OCI-M1 (cell line): ENCODE results near the gene SERPINE2.

ENCODE experiments used
- DNase-seq: peaks from one replicate; lab custom pipeline; 2025; lab: John Stamatoyannopoulos, UW

The SERPINE2 gene

DNA sequence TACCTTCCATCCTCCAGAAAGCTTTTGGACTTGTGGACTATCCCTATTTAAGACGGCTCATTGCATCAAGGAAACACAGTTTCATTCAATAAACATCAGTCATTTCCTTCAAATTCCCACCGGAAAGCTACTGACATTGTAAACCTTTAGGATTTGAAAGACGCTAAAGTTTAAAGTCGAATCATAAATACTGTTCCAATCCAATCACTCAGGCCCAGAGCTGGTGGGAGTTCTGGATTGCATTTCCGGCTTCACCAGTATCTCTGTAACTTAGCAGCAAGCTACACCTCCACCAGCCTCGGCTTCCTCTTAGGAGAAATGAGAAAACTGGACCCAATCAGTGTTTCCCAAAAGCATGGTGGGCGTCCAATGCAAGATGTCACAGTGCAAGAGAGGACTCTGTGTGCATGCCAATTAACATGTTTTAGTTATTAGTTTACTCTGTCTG is 95.5 kb downstream of the SERPINE2 start:
- peak; percentile 41 for DNase-seq

DNA sequence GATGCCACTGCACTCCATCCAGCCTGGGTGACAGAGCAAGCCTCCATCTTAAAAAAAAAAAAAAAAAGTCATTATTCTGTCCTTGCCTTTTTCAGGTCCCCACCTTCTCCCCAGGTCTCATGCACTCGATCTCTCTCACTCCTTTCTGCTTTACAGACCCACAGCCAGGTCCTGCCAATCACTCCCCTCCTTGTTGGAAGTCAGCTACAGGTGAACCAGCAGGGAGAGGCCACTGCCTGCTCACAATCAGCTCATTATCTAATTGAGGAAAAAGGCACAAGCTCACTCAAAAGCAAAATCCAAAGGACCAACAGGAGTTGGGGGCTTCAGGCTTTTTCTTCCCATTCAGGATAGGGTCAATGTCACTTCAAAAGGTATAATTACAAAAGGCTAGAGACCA is 96.0 kb downstream of the SERPINE2 start:
- no peak for DNase-seq

DNA sequence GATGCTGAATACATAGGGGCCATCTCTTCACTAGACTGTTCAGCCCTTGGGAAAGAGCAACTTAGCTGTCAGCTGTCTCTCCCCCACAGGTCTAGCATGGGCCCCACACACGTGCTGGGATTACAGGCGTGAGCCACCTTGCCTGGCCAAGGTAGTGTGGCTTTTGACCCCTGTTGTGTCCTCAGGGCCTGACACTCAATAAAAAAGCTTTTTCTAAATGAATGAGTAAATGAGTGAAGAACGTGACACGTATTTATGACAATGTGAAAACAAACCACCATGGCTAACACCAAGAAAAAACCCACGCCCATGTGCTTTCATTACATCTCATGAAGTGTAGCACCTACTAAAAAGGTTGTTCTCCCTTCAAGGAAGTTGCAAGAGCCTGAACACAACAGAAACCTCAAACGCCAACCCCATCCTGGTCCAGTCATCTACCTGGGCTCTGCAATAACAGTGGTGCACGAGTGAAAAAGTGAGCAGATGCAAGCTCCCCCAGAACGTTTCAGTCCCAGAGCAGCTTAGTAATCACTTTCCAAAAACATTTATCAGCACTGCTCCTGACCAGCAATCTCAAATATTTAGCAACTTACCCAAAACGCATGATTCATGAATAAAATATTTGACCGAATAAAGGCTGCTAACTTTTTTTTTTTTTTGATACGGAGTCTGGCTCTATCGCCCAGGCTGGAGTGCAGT is 97.4 kb downstream of the SERPINE2 start:
- no peak for DNase-seq

DNA sequence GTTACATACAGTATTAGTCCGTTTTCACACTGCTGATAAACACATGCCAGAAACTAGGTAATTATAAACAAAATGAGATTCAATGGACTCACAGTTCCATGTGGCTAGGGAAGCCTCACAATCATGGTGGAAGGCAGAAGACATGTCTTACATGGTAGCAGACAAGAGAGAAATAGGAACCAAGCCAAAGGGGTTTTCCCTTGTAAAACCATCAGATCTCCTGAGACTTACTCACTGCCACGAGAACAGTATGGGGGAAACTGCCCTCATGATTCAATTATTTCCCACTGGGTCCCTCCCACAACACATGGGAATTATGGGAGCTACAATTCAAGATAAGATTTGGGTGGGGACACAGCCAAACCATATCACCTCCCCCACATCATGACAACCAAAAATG is 99.6 kb downstream of the SERPINE2 start:
- DNase-seq, result peak; percentile 64

DNA sequence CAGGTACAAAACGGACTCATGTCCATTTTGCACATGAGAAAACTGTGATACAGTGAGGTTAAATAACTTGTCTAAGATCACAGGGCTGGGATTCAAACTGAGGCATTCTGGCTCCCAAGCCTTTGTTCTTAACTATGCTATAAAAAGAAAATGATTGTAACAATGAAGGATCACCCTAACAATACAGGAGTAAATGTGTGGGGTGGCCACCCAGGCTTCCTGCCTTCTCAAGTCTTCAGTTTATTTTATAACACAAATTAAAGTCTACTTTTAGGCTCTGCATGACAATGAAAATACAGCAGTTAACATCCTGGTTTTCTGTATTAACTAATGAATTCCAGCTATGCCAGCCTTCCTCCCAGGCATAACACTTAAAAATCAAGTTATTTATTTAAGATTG is 101.6 kb downstream of the SERPINE2 start:
- DNase-seq, result no peak

DNA sequence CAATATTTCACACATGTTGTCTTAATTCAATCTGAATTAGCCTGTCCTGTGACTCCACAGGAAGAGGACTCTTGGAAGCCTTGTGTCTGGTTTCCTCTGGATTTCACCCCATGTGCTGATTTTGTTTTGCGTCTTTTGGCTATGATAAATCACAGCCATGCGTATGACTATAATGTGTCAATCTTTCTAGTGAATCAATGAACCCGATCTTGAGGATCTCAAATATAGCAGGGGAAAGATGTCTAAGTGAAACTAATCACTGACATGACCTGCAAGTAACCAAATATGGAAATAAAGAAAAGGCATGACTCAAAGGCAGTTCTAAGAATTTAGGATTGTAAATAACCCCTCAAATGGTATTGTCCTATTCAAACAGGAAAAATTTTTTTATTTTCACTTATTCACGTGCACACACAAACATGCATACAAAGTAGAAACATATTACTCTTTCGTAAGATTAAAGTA is 102.2 kb downstream of the SERPINE2 start:
- peak; percentile 32 for DNase-seq

DNA sequence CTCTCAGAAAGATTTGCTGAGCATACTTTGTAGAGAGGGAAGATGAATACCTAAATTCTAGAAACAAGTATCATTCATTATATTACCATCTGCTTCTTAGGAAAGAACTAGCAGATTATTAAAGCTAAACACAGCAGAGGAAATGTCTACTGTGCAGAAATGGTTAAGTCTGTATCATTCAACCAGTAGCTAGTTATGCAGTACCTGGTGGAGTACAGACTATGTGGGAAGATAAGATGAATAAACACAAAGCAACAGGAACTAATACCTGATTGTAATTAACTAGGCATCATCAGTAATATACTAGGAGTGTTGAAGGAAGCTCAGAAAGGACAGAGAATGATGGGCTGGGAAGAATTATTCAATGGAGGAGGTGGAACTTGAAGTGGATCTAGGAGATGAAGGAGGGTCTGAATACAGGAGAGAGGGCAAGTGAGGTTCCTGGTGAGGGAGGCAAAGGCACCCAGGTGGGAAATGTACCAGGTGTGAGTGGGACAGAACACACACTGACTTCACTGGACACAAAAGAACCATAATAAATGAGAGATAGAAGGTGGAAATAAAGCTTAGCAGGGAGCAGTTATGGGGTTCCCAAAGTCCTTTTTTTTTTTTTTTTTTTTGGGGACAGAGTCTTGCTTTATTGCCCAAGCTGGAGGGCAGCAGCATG is 103.5 kb downstream of the SERPINE2 start:
- DNase-seq, result no peak

DNA sequence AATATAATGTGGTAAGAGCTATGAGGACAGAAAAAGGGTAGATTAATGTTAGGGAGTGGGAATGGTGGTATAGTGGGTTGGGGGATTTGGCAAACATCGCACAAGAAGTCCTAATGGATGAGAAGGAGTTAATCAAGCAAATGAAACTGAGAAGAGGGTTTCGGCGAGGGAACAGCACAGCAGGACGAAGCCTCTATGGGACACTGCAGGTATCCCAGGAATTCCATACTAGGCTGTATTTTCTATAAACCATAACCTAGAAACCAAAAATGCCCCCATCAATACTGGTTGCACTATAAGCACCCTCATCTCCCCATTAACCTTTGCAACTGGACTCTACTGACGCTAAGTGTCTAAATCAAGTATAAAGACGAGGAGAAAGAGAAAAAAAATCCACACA is 104.2 kb downstream of the SERPINE2 start:
- no peak for DNase-seq

DNA sequence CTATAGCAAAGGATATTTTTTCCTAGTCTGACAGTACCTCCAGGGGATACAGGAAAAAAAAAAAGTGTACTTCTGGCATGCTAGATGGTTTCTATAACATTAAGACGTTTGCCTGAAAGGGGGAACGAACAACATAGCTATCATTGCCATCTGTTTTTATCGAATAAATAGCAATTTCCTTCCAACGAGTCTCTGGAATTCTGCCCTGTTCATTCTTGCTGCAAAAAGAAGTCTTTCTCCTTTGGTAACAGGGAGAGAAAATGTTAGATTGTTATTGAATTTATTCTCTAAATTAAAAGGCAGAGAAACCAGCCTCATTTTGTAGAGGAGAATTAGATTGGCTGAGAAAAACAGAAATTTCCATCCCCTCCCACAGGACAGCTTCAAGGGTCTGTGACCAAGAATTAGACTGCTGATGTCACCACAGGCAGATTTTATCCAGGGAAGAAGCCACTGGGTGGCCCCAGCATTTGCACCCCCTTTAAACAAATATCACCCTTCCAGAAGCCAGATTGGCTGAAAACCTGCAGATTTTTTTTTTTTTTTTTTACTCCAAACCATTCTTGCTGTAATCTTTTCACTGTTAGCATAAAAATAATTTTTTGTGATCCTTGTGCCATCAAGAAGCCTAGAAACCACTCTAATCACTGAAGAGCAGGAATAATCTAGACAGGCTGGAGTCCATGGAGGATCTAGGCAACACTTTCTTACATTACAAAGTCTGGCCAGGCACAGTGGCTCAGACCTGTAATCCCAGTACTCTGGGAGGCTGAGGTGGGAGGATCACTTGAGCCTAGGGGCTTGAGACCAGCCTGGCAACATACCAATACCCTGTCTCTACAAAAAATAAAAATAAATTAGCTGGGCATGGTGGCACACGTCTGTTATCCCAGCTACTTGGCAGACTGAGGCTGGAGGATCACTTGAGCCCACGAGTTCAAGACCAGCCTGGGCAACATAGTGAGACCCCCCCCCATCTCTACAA is 106.0 kb downstream of the SERPINE2 start:
- DNase-seq, result no peak

DNA sequence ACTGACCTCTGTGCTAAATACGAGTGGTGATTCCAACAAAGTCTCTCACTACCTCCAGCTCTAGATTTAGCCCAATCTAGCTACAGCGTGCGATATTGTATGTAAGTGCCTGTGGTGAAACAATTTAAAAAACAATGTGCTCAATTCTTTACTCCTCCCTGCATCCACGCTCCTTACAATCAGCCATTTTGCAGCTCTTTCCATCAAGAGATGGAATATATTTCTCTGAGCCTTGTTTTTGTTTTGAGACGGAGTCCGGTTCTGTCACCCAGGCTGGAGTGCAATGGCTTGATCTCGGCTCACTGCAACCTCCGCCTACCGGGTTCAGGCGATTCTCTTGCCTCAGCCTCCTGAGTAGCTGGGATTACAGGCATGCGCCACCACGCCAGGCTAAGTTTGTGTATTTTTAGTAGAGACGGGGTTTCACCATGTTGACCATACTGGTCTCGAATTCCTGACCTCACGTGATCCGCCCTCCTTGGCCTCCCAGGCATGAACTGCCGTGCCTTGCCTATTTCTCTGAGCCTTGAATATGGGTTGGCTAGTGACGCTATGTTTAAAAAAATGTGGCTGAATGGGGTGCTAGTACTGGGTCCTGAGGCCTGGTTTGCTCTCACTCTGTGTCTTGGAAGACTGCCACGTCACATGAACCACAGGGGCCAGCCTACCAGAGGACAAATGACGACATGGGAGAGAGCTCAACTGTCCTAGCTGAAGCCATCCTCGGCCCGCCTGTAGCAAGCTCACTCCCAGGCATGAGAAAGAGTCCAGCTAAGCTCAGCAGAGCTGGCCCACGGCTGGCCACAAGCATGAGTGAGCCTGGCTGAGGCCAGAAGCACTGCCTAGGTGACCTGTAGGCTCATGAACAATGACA is 108.7 kb downstream of the SERPINE2 start:
- DNase-seq, result peak; percentile 14

DNA sequence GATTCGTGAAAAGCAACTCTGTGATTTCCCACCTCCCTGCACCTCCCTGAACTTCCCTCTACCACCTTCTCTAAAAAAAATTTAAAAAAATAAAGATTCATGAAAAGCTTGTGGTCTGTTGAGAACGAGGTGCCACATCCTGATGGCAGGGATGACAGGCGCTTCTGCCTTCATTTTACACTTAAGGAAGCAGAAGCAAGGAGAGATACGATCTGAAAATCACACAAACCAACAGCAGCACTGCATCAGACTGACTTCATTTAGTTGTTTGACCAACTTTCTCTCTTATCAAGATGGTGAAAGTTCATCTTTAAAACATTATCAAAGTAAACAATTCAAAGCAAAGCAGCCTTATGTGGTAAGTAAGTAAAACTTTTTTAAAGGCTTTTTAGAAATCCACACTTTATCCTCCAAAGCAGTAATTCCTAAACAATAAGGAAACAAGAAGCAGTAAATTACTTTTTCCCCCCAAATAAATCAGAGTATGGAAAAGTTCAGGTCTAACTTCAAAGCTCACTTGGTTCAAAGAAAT is 109.4 kb downstream of the SERPINE2 start:
- DNase-seq, result peak; percentile 17

DNA sequence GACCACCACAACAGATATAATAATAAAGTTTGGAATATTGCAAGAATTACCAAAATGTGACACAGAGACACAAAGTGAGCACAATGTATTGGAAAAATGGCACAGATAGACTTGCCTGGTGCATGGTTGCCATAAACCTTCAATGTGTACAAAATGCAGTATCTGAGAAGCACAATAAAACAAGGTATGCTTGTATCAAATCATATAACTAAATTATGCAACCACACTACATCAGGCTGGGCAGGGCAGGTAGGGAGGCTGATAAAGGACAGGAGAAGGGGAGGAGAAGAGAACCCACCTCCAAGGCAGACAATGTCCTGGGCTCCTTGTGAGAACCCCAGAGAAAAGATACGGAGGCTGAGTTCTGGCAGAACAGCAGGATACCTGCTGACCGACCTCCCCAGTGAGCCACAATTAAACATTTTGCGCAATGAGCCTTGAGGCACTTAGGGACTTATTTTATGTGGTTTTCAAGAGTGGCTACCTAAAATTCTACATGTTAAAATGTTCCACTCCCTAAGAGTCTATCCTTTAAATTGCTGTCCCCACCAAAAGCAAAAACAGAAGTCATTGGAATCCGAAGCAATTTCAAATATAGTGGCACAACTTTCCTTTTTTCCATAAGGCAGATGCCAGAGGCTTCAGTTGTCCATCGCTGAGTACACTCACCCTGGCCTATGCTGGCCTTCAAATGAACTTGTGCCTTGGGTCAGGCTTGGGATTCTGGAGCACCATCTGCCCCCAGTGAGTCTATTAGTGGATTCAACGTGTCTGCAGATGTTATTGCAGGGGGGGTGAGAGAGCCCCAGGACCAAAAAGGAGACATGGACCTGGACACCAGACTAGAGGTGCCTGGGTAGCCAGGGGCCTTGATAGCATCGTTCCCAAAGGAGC is 110.7 kb downstream of the SERPINE2 start:
- DNase-seq, result no peak

DNA sequence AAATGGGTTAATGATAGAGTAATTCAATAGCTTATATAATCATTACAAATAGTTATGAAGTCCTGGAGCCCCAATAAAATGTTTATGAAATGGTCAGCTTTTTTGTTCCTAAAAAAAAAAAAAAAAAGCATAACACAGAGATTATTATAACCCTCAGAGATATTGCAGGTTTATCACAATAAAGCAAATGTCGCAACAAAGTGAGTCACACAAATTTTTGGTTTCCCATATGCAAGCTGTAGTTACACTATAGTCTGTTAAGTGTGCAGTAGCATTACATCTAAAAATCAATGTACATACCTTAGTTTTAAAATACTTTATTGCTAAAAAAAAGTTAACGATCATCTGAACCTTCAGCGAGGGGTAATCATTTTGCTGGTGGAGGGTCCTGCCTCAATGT is 114.0 kb downstream of the SERPINE2 start:
- no peak for DNase-seq
